ENCODE results near the gene ITIH4. TPM values are rescaled to one million over a fixed set of nuclear protein-coding genes. Genes with fewer than 3 reads are reported as not detected.

ITIH4 gene
- total and polyA plus RNA-seq, 4 donors, result 4.5 to 33.8 (median 12.0) TPM

DNA sequence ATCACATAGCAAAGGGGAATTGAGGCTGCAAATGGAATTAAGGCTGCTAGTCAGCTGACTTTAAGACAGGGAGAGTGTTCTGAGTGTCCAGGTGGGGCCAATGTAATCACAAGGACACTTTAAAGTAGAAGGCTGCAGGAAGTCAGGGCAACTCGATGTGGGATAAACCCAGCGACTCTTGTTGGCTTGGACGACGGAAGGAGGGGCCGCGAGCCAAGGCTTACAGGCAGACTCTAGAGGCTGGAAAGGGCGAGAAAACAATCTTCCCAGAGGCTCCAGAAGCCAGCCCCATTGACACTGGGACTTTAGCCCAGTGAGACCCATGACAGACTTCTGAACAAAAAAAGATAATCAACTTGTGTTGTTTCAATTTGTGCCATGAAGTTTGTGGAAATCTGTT is 17.3 kb upstream of the ITIH4 start:
- Histone ChIP-seq H3K27me3 (ENCODE audit: control insufficient read depth in 3 of 3, insufficient read depth in 3 of 3, low read length in 2 of 3) (no peaks in the 10 kb centered on the region), H3K36me3 (ENCODE audit: control insufficient read depth in 4 of 4, insufficient read depth in 4 of 4, low read length in 4 of 4) (peaks cover 0 to 40% (median 19%) of the 10 kb centered on the region in 4 donors), H3K27ac (ENCODE audit: low read depth in 1 of 2, low read length in 1 of 2) (no peak overlapping the region), H3K9me3 (ENCODE audit: control insufficient read depth in 4 of 4, insufficient read depth in 3 of 4, low read length in 3 of 4) (no peaks in the 10 kb centered on the region), H3K4me1 (ENCODE audit: control insufficient read depth in 5 of 5, insufficient read depth in 5 of 5, low read length in 5 of 5) (peaks cover 0 to 25% (median 9%) of the 10 kb centered on the region in 5 donors), H3K4me3 (no peak overlapping the region), H3K9ac (ENCODE audit: insufficient read depth in 1 of 2, low read length in 2 of 2) (no peak overlapping the region)
- no peak for ATAC-seq (ENCODE audit: insufficient read depth, low FRiP score)
- no peak for DNase-seq
- 90 to 94% methylated on average over 7 of the region's 7 CpGs for WGBS, 2 donors
- TF ChIP-seq, protein P1, sequence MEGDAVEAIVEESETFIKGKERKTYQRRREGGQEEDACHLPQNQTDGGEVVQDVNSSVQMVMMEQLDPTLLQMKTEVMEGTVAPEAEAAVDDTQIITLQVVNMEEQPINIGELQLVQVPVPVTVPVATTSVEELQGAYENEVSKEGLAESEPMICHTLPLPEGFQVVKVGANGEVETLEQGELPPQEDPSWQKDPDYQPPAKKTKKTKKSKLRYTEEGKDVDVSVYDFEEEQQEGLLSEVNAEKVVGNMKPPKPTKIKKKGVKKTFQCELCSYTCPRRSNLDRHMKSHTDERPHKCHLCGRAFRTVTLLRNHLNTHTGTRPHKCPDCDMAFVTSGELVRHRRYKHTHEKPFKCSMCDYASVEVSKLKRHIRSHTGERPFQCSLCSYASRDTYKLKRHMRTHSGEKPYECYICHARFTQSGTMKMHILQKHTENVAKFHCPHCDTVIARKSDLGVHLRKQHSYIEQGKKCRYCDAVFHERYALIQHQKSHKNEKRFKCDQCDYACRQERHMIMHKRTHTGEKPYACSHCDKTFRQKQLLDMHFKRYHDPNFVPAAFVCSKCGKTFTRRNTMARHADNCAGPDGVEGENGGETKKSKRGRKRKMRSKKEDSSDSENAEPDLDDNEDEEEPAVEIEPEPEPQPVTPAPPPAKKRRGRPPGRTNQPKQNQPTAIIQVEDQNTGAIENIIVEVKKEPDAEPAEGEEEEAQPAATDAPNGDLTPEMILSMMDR (IDR thresholded peaks at IDR 0.05; ENCODE audit: control extremely low read depth, extremely low read depth), result no peak

GRCh38 chr3:52847241-52847640 is 16.8 kb upstream of the ITIH4 start:
- peaks cover 0 to 42% (median 19%) of the 10 kb centered on the region in 4 donors for H3K36me3 ChIP-seq (ENCODE audit: control insufficient read depth in 4 of 4, insufficient read depth in 4 of 4, low read length in 4 of 4)

DNA sequence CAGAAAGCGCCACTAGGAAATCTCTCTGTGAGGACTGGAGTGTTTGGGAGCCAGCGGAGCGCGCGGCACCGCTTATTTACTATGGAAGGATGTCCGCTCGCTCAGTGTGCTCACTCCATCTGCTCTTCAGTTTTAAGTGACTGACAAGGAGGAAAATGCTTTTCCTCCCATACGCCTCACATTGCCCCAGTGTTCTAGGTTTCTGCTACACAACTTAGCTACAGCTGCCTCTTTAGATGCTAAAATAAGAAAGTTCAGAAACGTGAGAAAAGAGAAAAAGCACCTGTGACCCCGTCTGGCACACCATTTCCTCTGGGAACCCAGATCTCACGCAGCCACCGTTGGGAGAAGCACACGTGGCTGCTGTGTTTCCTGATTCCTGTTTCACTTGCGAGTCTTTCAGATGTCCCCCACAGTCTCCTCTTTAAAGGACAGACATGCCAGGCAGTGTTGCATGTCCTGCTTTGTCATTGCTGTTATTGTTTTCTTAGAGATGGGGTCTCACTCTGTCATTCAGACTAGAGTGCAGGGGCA is 16.0 kb upstream of the ITIH4 start:
- peak in 1 of 3 donors; percentile 24 for DNase-seq
- Histone ChIP-seq H3K36me3 (ENCODE audit: control insufficient read depth in 4 of 4, insufficient read depth in 4 of 4, low read length in 4 of 4) (peaks cover 0 to 43% (median 20%) of the 10 kb centered on the region in 4 donors), H3K9ac (ENCODE audit: insufficient read depth in 1 of 2, low read length in 2 of 2) (no peak overlapping the region), H3K9me3 (ENCODE audit: control insufficient read depth in 4 of 4, insufficient read depth in 3 of 4, low read length in 3 of 4) (no peaks in the 10 kb centered on the region), H3K27me3 (ENCODE audit: control insufficient read depth in 3 of 3, insufficient read depth in 3 of 3, low read length in 2 of 3) (no peaks in the 10 kb centered on the region), H3K4me3 (no peak overlapping the region), H3K4me1 (ENCODE audit: control insufficient read depth in 5 of 5, insufficient read depth in 5 of 5, low read length in 5 of 5) (peaks cover 0 to 21% (median 9%) of the 10 kb centered on the region in 5 donors), H3K27ac (ENCODE audit: low read depth in 1 of 2, low read length in 1 of 2) (no peak overlapping the region)
- no peak for ATAC-seq (ENCODE audit: insufficient read depth, low FRiP score)
- WGBS, 2 donors, result 61 to 72% methylated on average over 15 of the region's 15 CpGs
- TF ChIP-seq, protein P1 (IDR thresholded peaks at IDR 0.05; ENCODE audit: control extremely low read depth, extremely low read depth), result no peak

More at GRCh38 chr3:52847241-52847640, 16.8 kb upstream of the ITIH4 start:
- H3K9me3 ChIP-seq (ENCODE audit: control insufficient read depth in 4 of 4, insufficient read depth in 3 of 4, low read length in 3 of 4), result no peaks in the 10 kb centered on the region
- no peak overlapping the region for H3K4me3 ChIP-seq
- H3K9ac ChIP-seq (ENCODE audit: insufficient read depth in 1 of 2, low read length in 2 of 2), result no peak overlapping the region
- H3K27me3 ChIP-seq (ENCODE audit: control insufficient read depth in 3 of 3, insufficient read depth in 3 of 3, low read length in 2 of 3), result no peaks in the 10 kb centered on the region
- 97 to 98% methylated on average over 6 of the region's 6 CpGs for WGBS, 2 donors
- ATAC-seq (ENCODE audit: insufficient read depth, low FRiP score) (no peak), DNase-seq (no peak)
- TF ChIP-seq, protein P1 (IDR thresholded peaks at IDR 0.05; ENCODE audit: control extremely low read depth, extremely low read depth), result no peak
- peaks cover 0 to 23% (median 9%) of the 10 kb centered on the region in 5 donors for H3K4me1 ChIP-seq (ENCODE audit: control insufficient read depth in 5 of 5, insufficient read depth in 5 of 5, low read length in 5 of 5)
- H3K27ac ChIP-seq (ENCODE audit: low read depth in 1 of 2, low read length in 1 of 2), result no peak overlapping the region

All from lung (tissue), 12 donors.